Mammary epithelial cell (primary cell): Measurements from ENCODE around the gene CMTM7.

ENCODE experiments used
- EZH2 ChIP-seq: IDR thresholded peaks from 2 replicates; pipeline ENCODE4 v1.6.1; 2012; ENCODE audit warnings: low read length, inconsistent platforms, borderline replicate concordance
- TF ChIP-seq, protein P1 (sequence below), 2 donors: IDR thresholded peaks in 1 of 2; conservative IDR thresholded peaks in 1 of 2; 2 replicates each; pipeline ENCODE4 v1.5.1; 2011 to 2012; ENCODE audit warnings: inconsistent platforms in 2 of 2, low read length in 2 of 2, mild to moderate bottlenecking in 2 of 2, control low read depth in 1 of 2, low read depth in 1 of 2; ENCODE audit not compliant: insufficient read depth in 1 of 2; ENCODE audit errors: extremely low read depth in 1 of 2

DNA sequence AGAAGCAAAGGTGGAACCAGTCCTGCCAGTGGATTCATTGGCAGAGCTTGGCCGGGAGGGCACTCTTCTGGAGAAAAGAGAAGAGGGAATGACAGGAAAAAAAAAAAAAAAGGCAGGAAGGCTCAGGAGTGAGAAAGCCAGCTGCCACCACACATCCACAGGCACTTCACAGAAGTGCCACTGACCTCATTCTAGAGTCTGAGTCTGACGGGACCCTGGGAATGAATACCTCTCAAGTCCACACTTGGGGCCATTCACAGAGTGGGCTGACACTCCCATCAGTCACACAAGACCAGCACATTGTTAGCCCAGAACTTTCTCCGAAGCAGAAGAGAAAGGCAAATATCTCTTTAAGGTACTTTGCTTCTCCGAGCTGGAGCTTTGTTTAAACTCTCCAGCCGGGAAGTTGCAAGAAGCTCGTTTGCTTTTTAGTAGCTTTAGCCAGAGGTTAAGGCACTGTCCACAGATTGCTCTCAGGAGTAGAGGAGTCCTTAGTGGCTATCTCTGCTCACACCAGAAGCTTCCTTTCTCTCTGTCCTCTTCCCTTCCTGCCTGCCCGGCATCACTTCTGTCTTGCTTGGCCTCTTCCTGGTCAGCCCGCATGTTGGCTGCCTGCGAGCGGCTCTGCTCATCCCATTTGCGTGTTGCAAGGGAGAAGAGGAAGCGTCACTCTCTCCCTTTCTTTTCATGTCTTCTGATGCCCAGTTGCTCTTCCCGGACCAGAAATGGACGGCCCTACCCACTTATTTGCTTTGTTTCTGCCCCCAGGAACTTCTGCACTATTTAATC is 57.2 kb downstream of the CMTM7 start:
- TF ChIP-seq, protein P1, sequence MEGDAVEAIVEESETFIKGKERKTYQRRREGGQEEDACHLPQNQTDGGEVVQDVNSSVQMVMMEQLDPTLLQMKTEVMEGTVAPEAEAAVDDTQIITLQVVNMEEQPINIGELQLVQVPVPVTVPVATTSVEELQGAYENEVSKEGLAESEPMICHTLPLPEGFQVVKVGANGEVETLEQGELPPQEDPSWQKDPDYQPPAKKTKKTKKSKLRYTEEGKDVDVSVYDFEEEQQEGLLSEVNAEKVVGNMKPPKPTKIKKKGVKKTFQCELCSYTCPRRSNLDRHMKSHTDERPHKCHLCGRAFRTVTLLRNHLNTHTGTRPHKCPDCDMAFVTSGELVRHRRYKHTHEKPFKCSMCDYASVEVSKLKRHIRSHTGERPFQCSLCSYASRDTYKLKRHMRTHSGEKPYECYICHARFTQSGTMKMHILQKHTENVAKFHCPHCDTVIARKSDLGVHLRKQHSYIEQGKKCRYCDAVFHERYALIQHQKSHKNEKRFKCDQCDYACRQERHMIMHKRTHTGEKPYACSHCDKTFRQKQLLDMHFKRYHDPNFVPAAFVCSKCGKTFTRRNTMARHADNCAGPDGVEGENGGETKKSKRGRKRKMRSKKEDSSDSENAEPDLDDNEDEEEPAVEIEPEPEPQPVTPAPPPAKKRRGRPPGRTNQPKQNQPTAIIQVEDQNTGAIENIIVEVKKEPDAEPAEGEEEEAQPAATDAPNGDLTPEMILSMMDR (conservative IDR thresholded peaks at IDR 0.05 in 1 of 2, IDR thresholded peaks at IDR 0.05 in 1 of 2; ENCODE audit: extremely low read depth in 1 of 2, insufficient read depth in 1 of 2, low read depth in 1 of 2, low read length in 2 of 2), result no peak
- no peak for TF ChIP-seq EZH2
